Brain microvascular endothelial cell (primary cell): ENCODE measurements around the gene LRRC4C.

ENCODE experiments used
- DNase-seq: peaks from one replicate; pipeline ENCODE4 v3.0.0-alpha.2; 2020
- H3K27ac ChIP-seq: fragments of 250-450 bp; sonication (Bioruptor Pico); 2 replicates; pipeline ENCODE4 v1.5.1; 2020; ENCODE audit warnings: mild to moderate bottlenecking, moderate library complexity
- H3K27me3 ChIP-seq: fragments of 250-450 bp; sonication (Bioruptor Pico); replicated peaks from 2 replicates; pipeline ENCODE4 v1.5.1; 2020; ENCODE audit warnings: mild to moderate bottlenecking
- H3K36me3 ChIP-seq: fragments of 250-450 bp; sonication (Bioruptor Pico); replicated peaks from 2 replicates; pipeline ENCODE4 v1.5.1; 2020; ENCODE audit warnings: mild to moderate bottlenecking
- H3K4me3 ChIP-seq: 2 replicates; pipeline ENCODE4 v1.5.1; 2011; ENCODE audit warnings: low read depth, mild to moderate bottlenecking, control low read depth, low read length, moderate library complexity
- in situ Hi-C: cut with HindIII; loops from 2 replicates; pipeline ENCODE4 v1.10.0; 2017; ENCODE audit warnings: low sequenced_read_pairs, low pct_ligation_motif_present
- TF ChIP-seq, protein P1 (sequence below): IDR thresholded peaks from 2 replicates; pipeline ENCODE4 v1.5.1; 2011; ENCODE audit warnings: low read depth, mild to moderate bottlenecking, moderate library complexity, low read length, control low read depth, inconsistent platforms; ENCODE audit errors: missing control alignments

Gene LRRC4C

DNA sequence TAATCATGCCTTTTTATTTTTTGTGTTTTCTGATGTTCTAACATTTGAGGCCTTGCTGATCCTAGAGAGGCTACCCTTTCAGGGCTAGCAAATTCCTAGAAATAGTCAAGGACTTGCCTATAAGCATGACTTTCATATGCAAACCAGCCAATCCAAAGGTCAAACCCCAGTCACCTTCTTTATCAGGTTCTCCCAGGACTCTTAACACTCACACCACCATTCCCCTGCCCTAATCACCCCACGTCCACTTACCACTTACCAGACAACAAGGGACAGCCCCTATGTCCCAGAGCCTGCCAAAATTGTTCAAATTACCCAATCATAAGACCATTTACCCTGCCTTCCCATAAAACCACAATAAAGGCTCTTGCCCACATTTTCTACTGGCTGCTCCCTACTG lies 1339.8 kb downstream of the LRRC4C start:
- TF ChIP-seq, protein P1, sequence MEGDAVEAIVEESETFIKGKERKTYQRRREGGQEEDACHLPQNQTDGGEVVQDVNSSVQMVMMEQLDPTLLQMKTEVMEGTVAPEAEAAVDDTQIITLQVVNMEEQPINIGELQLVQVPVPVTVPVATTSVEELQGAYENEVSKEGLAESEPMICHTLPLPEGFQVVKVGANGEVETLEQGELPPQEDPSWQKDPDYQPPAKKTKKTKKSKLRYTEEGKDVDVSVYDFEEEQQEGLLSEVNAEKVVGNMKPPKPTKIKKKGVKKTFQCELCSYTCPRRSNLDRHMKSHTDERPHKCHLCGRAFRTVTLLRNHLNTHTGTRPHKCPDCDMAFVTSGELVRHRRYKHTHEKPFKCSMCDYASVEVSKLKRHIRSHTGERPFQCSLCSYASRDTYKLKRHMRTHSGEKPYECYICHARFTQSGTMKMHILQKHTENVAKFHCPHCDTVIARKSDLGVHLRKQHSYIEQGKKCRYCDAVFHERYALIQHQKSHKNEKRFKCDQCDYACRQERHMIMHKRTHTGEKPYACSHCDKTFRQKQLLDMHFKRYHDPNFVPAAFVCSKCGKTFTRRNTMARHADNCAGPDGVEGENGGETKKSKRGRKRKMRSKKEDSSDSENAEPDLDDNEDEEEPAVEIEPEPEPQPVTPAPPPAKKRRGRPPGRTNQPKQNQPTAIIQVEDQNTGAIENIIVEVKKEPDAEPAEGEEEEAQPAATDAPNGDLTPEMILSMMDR = no peak
- Histone ChIP-seq H3K27me3 (no peaks in the 10 kb centered on the region), H3K4me3 (no peak overlapping the region), H3K36me3 (no peaks in the 10 kb centered on the region), H3K27ac (no peak overlapping the region)
- in situ Hi-C loops = no loop called here
- no peak for DNase-seq

DNA sequence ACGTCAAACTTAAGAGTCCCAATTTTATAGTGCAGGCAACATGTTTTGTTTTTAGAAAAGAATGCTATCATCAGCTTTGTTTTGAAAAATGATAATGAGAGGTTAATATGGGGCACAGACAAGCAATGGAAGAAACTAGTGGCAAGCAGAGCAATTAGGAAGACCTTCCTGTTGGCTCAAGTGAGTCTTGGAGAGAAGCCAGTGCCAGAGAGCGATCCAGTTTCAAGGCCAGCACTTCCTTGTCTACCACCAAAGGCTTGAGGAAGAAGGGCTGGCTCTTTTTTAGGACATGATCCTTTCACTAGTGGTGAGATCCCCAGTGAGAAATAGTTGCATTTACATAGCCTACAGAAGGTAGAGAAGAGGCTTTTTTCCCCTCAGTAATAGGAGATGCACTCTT lies 1340.7 kb downstream of the LRRC4C start:
- Histone ChIP-seq H3K36me3 (no peaks in the 10 kb centered on the region), H3K27me3 (no peaks in the 10 kb centered on the region), H3K4me3 (no peak overlapping the region), H3K27ac (no peak overlapping the region)
- in situ Hi-C loops = no loop called here
- no peak for DNase-seq
- TF ChIP-seq, protein P1 = no peak

DNA sequence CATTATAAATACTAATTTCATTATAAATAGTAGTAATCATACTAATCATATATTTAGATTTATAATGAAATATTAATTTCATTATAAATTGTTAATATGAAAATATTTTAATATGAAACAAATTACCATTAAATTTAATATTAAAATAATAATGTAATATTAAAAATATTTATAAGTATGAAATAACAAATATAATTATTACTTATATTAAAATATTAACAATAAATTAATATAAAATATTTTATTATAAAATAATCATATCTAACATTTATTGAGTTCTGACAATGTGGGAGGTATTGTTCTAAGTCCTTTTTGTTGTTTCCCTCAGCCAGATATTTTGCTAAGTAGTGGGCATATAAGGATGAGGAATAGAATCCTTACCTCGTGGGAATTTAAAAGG lies 1341.4 kb downstream of the LRRC4C start:
- no peak for DNase-seq
- no peak overlapping the region for H3K4me3 ChIP-seq
- TF ChIP-seq, protein P1 = no peak
- no peaks in the 10 kb centered on the region for H3K27me3 ChIP-seq
- H3K27ac ChIP-seq = no peak overlapping the region
- no peaks in the 10 kb centered on the region for H3K36me3 ChIP-seq
- in situ Hi-C loops = no loop called here

DNA sequence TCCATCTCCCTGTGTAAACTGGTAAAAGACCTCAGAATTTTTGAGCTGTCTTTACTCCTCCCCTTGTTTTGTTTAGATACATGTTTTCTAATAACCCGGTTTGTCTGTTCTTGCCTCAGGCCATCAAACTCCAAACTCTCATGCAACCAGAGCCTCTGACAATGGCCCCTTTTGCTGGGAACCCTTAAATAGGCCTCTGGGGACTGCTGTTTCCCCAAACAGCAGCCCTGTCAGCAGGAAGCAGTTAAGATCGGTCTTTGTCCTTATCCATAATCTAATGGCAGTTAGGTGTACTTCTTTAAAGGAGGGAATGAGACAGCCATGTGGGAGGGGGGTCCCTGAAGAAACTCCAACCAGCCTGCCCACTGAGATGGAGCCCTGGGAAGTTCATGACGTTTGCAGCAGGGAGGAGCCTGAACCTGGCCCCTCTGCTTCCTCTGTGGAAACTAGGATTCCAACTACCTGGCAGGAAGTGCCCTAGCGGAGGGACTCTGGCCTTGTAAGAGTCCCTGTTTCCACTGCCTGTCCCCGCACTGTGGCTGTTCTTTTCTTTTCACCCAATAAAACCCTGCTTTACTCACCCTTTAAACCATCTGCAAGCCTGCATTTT lies 1354.4 kb downstream of the LRRC4C start:
- H3K36me3 ChIP-seq = no peaks in the 10 kb centered on the region
- in situ Hi-C loops = no loop called here
- H3K27ac ChIP-seq = no peak overlapping the region
- TF ChIP-seq, protein P1 = no peak
- no peaks in the 10 kb centered on the region for H3K27me3 ChIP-seq
- DNase-seq = no peak
- no peak overlapping the region for H3K4me3 ChIP-seq

DNA sequence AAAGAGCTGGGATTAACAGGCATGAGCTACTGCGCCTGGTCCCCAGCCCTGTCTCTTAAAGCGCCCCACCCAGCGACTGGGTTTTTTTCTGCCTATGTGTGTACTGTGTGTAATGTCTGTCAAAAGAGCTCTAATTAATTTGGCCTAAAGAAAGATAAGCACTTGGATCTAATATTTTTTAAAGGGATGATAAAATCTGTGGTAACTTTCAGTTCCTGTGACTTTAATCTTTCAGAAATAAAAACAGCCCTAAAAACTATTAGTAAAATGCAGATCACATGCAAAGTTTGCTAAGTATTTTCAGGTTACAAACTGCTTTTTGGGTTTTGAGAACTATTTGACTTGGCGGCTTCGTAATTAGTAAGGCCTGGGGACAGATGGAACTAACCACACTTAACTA lies 1358.7 kb downstream of the LRRC4C start:
- Histone ChIP-seq H3K27ac (no peak overlapping the region), H3K4me3 (no peak overlapping the region), H3K36me3 (no peaks in the 10 kb centered on the region), H3K27me3 (no peaks in the 10 kb centered on the region)
- in situ Hi-C loops = no loop called here
- DNase-seq = no peak
- TF ChIP-seq, protein P1 = no peak

DNA sequence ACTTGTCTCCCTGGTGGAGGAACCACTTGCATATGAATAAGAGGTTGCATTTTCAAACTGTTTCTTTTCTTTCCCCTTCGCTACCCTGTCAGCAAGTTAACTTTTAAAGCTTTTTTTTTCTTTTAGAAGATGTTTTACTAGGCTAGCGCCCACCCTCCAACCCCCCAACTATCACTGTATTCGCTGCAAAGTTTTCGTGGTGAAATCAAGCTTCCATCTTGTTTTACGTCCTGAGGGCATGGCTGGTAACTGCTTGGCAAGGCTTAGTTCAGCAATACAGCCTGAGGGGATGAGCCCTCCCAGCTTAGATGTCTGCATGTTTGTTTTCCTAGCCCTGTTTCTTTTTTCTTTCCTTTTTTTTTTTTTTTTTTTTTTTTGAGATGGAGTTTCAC lies 1359.3 kb downstream of the LRRC4C start:
- no peaks in the 10 kb centered on the region for H3K36me3 ChIP-seq
- no peak overlapping the region for H3K27ac ChIP-seq
- TF ChIP-seq, protein P1 = no peak
- H3K27me3 ChIP-seq = no peaks in the 10 kb centered on the region
- H3K4me3 ChIP-seq = no peak overlapping the region
- in situ Hi-C loops = no loop called here
- DNase-seq = no peak
